NOMO-1 treated with DMSO at 0.1 percent for 48 hours (cell line): Measurements from ENCODE around the gene RPLP2.

ENCODE experiments used
- DNase-seq: peaks from one replicate; lab custom pipeline; 2025; ENCODE audit not compliant: unreplicated experiment; lab: John Stamatoyannopoulos, UW

The RPLP2 gene

GRCh38 chr11:821512-822371 is 12.0 kb downstream of the RPLP2 start:
- DNase-seq, result peak; percentile 46

GRCh38 chr11:823441-824291 is 13.9 kb downstream of the RPLP2 start:
- no peak for DNase-seq

- no peak for DNase-seq
These were observed 14.6 kb downstream of the RPLP2 start for GRCh38 chr11:824292-824880.

- no peak for DNase-seq
These were observed 15.2 kb downstream of the RPLP2 start for GRCh38 chr11:824942-825341.

GRCh38 chr11:825366-826226 is 15.8 kb downstream of the RPLP2 start:
- no peak for DNase-seq

GRCh38 chr11:826227-826621 is 16.5 kb downstream of the RPLP2 start:
- no peak for DNase-seq

- no peak for DNase-seq
These were observed 17.0 kb downstream of the RPLP2 start for GRCh38 chr11:826836-827145.

GRCh38 chr11:827146-827896 is 17.6 kb downstream of the RPLP2 start:
- no peak for DNase-seq

GRCh38 chr11:827897-828192 is 18.1 kb downstream of the RPLP2 start, which contains the start of gene CRACR2B:
Gene CRACR2B, plus strand, starts transcription at chr11:827919. Its CDS starts 689 bp downstream, at chr11:828608.
- no peak for DNase-seq

- no peak for DNase-seq
These were observed 18.9 kb downstream of the RPLP2 start for GRCh38 chr11:828506-829175.

- DNase-seq, result no peak
These were observed 19.5 kb downstream of the RPLP2 start for GRCh38 chr11:829176-829846.

- DNase-seq, result no peak
These were observed 20.1 kb downstream of the RPLP2 start for GRCh38 chr11:829847-830294.

GRCh38 chr11:830295-831117 is 20.7 kb downstream of the RPLP2 start:
- peak; percentile 63 for DNase-seq

- no peak for DNase-seq
These were observed 21.5 kb downstream of the RPLP2 start for GRCh38 chr11:831118-831864.

GRCh38 chr11:831961-832528 is 22.3 kb downstream of the RPLP2 start:
- no peak for DNase-seq

- DNase-seq, result no peak
These were observed 22.9 kb downstream of the RPLP2 start, which contains the start of gene CD151 for GRCh38 chr11:832529-833113. Gene CD151, plus strand, starts transcription at chr11:832952. Its CDS starts 3,118 bp downstream, at chr11:836070.
